B cell (primary cell): ENCODE data around the gene ANKMY2. TPM values are rescaled to one million over a fixed set of nuclear protein-coding genes. Genes with fewer than 3 reads are reported as not detected.

Experiments used
- ATAC-seq: fragments of 200-7000 bp; cut with Tn5 transposase; one replicate; pipeline ENCODE4 v1.10.0; 2021; ENCODE audit warnings: low read depth, mild to moderate bottlenecking, moderate number of reproducible peaks, moderate library complexity
- CTCF ChIA-PET: fragments of 350-600 bp; sonication (Branson Sonifier 250); formaldehyde crosslinking; loops from one replicate; lab custom pipeline; 2021; ENCODE audit warnings: antibody characterized with exemption, inconsistent platforms; lab: Charles Lee
- POLR2A ChIA-PET: fragments of 350-600 bp; sonication (Branson Sonifier 250); formaldehyde crosslinking; loops from one replicate; lab custom pipeline; 2021; ENCODE audit warnings: antibody characterized with exemption; lab: Charles Lee
- DNase-seq: peaks from one replicate; pipeline ENCODE4 v3.0.0; 2013
- H2AFZ ChIP-seq: 2 replicates; pipeline ENCODE4 v1.6.1; 2012; ENCODE audit warnings: mild to moderate bottlenecking, low read depth, low read length; ENCODE audit not compliant: insufficient read depth, poor library complexity, severe bottlenecking
- H3K27ac ChIP-seq, 2 donors: 1 replicate in 1 of 2; 2 replicates in 1 of 2; pipeline ENCODE4 v1.5.1; 2012 to 2013; ENCODE audit warnings: low read length in 2 of 2, mild to moderate bottlenecking in 2 of 2, moderate library complexity in 1 of 2
- H3K27me3 ChIP-seq, 4 experiments: fragments of 200-600 bp in 1 of 4; sonication (generic) in 1 of 4; replicated peaks in 1 of 4; 1 replicate in 2 of 4; 2 replicates in 2 of 4; pipeline versions ENCODE4 v1.6.1 to v1.7.0; 2013 to 2016; ENCODE audit warnings: low read length in 3 of 4, mild to moderate bottlenecking in 2 of 4, mixed read lengths in 1 of 4, moderate library complexity in 1 of 4; ENCODE audit not compliant: insufficient read depth in 4 of 4, control insufficient read depth in 3 of 4; ENCODE audit errors: control extremely low read depth in 1 of 4
- H3K36me3 ChIP-seq, 2 experiments: replicated peaks in 1 of 2; 1 replicate in 1 of 2; 2 replicates in 1 of 2; pipeline versions ENCODE4 v1.6.1 to v1.7.1; 2013; ENCODE audit warnings: low read length in 1 of 2; ENCODE audit not compliant: insufficient read depth in 2 of 2, control insufficient read depth in 1 of 2; ENCODE audit errors: control extremely low read depth in 1 of 2, extremely low read depth in 1 of 2
- H3K4me1 ChIP-seq, 2 donors: fragments of 200-600 bp in 1 of 2; sonication (generic) in 1 of 2; 1 replicate in 1 of 2; 2 replicates in 1 of 2; pipeline versions ENCODE4 v1.5.1 to v1.6.1; 2013 to 2017; ENCODE audit warnings: low read length in 2 of 2; ENCODE audit not compliant: control insufficient read depth in 2 of 2, insufficient read depth in 2 of 2
- H3K4me2 ChIP-seq: replicated peaks from 2 replicates; pipeline ENCODE3; 2012; ENCODE audit warnings: mild to moderate bottlenecking, low read depth, low read length; ENCODE audit not compliant: poor library complexity, severe bottlenecking
- H3K4me3 ChIP-seq, 5 experiments: fragments of 200-600 bp in 1 of 5; sonication (generic) in 1 of 5; 1 replicate in 3 of 5; 2 replicates in 2 of 5; pipeline versions ENCODE4 v1.5.1 to v1.7.0; 2011 to 2016; ENCODE audit warnings: low read length in 4 of 5, mild to moderate bottlenecking in 4 of 5, low read depth in 2 of 5, control low read depth in 1 of 5, moderate library complexity in 1 of 5; ENCODE audit not compliant: insufficient read depth in 1 of 5; ENCODE audit errors: control extremely low read depth in 1 of 5, extremely low read depth in 1 of 5
- H3K79me2 ChIP-seq: fragments of 200-600 bp; sonication (generic); one replicate; pipeline ENCODE4 v1.6.0; 2016; ENCODE audit warnings: low read length; ENCODE audit not compliant: control insufficient read depth, insufficient read depth
- H3K9ac ChIP-seq: fragments of 200-600 bp; sonication (generic); 2 replicates; pipeline ENCODE4 v1.6.1; 2017; ENCODE audit warnings: mild to moderate bottlenecking, low read length, moderate library complexity
- H3K9me3 ChIP-seq, 3 donors: one replicate each; pipeline versions ENCODE4 v1.6.1 to v1.7.1; 2013; ENCODE audit warnings: low read length in 2 of 3; ENCODE audit not compliant: control insufficient read depth in 2 of 3, insufficient read depth in 1 of 3; ENCODE audit errors: control extremely low read depth in 1 of 3
- H4K20me1 ChIP-seq: 2 replicates; pipeline ENCODE4 v1.6.0; 2012; ENCODE audit warnings: mild to moderate bottlenecking, low read length; ENCODE audit not compliant: insufficient read depth, control insufficient read depth, poor library complexity, severe bottlenecking
- H3K27ac Mint-ChIP-seq: one replicate; pipeline ENCODE4 v1.8.0; 2021; ENCODE audit warnings: mixed read lengths
- H3K27me3 Mint-ChIP-seq: one replicate; pipeline ENCODE4 v1.8.0; 2021; ENCODE audit warnings: mixed read lengths
- H3K4me1 Mint-ChIP-seq: one replicate; pipeline ENCODE4 v1.8.0; 2021; ENCODE audit warnings: mixed read lengths
- H3K4me3 Mint-ChIP-seq: one replicate; pipeline ENCODE4 v1.8.0; 2021; ENCODE audit warnings: mixed read lengths
- H3K9me3 Mint-ChIP-seq: one replicate; pipeline ENCODE4 v1.8.0; 2022; ENCODE audit warnings: mixed read lengths; ENCODE audit not compliant: insufficient read depth
- EZH2 ChIP-seq: IDR thresholded peaks from 2 replicates; pipeline ENCODE4 v1.6.1; 2012; ENCODE audit warnings: borderline replicate concordance, low read depth, mild to moderate bottlenecking, moderate library complexity, low read length; ENCODE audit not compliant: insufficient read depth, poor library complexity, severe bottlenecking
- WGBS: methylation state at CpG from one replicate; pipeline ENCODE4 v1.1.5; 2013; ENCODE audit warnings: missing lambda C conversion rate; ENCODE audit not compliant: insufficient coverage; 5-methylcytosine and 5-hydroxymethylcytosine counted together
- intact Hi-C: fragments of 100-400 bp; cut with micrococcal nuclease; formaldehyde crosslinking; loops from one replicate; pipeline ENCODE4 v1.10.0; 2022
- polyA plus RNA-seq: library from polyadenylated mRNA; depleted of rRNA; stranded (reverse); fragments of >200 nt; gene quantifications from 2 replicates; pipeline ENCODE4 v1.2.3, GENCODE V29; 2012
- total RNA-seq, 2 donors: library from RNA; stranded (reverse); fragments of 120-200 nt in 1 of 2; gene quantifications; 1 replicate in 1 of 2; 2 replicates in 1 of 2; pipeline versions ENCODE4 v1.2.3 to v1.2.4, GENCODE V29; 2013 to 2022
- TF ChIP-seq, protein P1 (sequence below): fragments of 200-600 bp; IDR thresholded peaks from one replicate; pipeline ENCODE4 v1.8.0; 2022; ENCODE audit warnings: antibody characterized with exemption, mild to moderate bottlenecking

Gene ANKMY2
- total and polyA plus RNA-seq, 2 donors (not counting 1 experiment from before 2014, with no cell fraction given): 7.6 to 17.8 TPM

DNA sequence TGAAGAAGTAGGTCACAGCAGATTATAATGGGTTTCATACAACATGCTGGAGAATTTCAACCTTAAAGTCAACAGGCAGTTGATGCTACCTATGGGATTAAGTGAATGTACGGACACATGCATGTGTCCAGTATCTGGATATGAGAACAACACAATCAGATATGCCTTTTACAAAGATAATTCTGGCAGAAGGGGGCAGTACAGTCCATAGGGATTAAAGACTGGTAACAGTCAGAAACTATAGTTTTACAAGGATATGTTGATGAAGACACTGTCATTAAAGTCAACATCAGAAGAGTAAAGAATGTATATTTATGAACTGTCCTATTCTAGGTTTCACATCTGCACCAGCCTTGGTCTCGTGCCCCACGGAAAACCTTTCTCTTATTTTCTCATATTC is 41.5 kb downstream of the ANKMY2 start:
- CTCF ChIA-PET: no interaction called here
- ATAC-seq: no peak
- Histone ChIP-seq H3K4me2 (no peak overlapping the region), H3K9ac (no peak overlapping the region), H3K9me3 (no peaks in the 10 kb centered on the region), H3K4me3 (no peak overlapping the region), H3K4me1 (peaks cover 0 to under 1% of the 10 kb centered on the region in 2 donors), H3K27ac (no peak overlapping the region), H4K20me1 (no peaks in the 10 kb centered on the region), H3K79me2 (no peaks in the 10 kb centered on the region), H3K36me3 (peaks cover 2 to 22% of the 10 kb centered on the region in 2 experiments), H2AFZ (no peak overlapping the region), H3K27me3 (no peaks in the 10 kb centered on the region)
- H3K27ac Mint-ChIP-seq: no peak overlapping the region
- H3K27me3 Mint-ChIP-seq: no peaks in the 10 kb centered on the region
- POLR2A ChIA-PET: no interaction called here
- H3K9me3 Mint-ChIP-seq: no peaks in the 10 kb centered on the region
- DNase-seq: no peak
- intact Hi-C loops: no loop called here
- WGBS: 100% methylated on average over 2 of the region's 3 CpGs
- peaks cover 1% of the 10 kb centered on the region for H3K4me1 Mint-ChIP-seq
- no peak for TF ChIP-seq EZH2
- TF ChIP-seq, protein P1, sequence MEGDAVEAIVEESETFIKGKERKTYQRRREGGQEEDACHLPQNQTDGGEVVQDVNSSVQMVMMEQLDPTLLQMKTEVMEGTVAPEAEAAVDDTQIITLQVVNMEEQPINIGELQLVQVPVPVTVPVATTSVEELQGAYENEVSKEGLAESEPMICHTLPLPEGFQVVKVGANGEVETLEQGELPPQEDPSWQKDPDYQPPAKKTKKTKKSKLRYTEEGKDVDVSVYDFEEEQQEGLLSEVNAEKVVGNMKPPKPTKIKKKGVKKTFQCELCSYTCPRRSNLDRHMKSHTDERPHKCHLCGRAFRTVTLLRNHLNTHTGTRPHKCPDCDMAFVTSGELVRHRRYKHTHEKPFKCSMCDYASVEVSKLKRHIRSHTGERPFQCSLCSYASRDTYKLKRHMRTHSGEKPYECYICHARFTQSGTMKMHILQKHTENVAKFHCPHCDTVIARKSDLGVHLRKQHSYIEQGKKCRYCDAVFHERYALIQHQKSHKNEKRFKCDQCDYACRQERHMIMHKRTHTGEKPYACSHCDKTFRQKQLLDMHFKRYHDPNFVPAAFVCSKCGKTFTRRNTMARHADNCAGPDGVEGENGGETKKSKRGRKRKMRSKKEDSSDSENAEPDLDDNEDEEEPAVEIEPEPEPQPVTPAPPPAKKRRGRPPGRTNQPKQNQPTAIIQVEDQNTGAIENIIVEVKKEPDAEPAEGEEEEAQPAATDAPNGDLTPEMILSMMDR: no peak
- no peak overlapping the region for H3K4me3 Mint-ChIP-seq

DNA sequence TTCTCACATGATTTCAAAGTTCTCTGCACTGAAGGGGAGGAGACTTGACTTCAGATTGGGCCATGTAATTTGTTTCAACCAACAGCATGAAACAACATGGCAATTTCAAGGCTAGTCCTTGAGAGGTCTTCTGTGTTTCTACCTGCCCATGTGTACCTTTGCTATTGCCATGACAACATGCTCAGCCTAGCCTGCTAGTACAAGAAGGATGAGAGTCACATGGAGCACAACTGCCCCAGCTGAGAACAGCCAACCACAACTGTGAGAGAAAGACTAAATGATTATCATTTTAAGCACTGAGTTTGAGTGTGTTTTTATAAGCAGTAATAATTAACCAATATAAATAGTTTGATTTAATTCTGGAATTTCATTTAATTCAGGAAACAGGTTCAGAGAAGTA is 41.9 kb downstream of the ANKMY2 start:
- Mint-ChIP-seq H3K9me3 (no peaks in the 10 kb centered on the region), H3K27ac (no peak overlapping the region), H3K27me3 (no peaks in the 10 kb centered on the region), H3K4me3 (no peak overlapping the region), H3K4me1 (no peaks in the 10 kb centered on the region)
- DNase-seq (no peak), ATAC-seq (no peak)
- H3K4me3 ChIP-seq: no peak overlapping the region
- H3K9ac ChIP-seq: no peak overlapping the region
- H3K79me2 ChIP-seq: no peaks in the 10 kb centered on the region
- CTCF ChIA-PET: no interaction called here
- H4K20me1 ChIP-seq: no peaks in the 10 kb centered on the region
- no peak overlapping the region for H3K4me2 ChIP-seq
- POLR2A ChIA-PET: no interaction called here
- intact Hi-C loops: no loop called here
- no peak overlapping the region for H2AFZ ChIP-seq
- no peaks in the 10 kb centered on the region for H3K9me3 ChIP-seq
- no peaks in the 10 kb centered on the region for H3K27me3 ChIP-seq
- H3K27ac ChIP-seq: no peak overlapping the region
- no peak for TF ChIP-seq EZH2
- TF ChIP-seq, protein P1: no peak
- no peaks in the 10 kb centered on the region for H3K4me1 ChIP-seq
- peaks cover 2 to 23% of the 10 kb centered on the region in 2 experiments for H3K36me3 ChIP-seq
